Immature natural killer cell (primary cell): ENCODE data around the gene IGSF5. TPM values are rescaled to one million over a fixed set of nuclear protein-coding genes. Genes with fewer than 3 reads are reported as not detected.
"Not testable (repeated sequence)": the region's sequence is repeated elsewhere in the genome, so short reads cannot be mapped to it uniquely, and the experiment has no call there.

Experiments used
- DNase-seq, 3 donors: peaks; one replicate each; pipeline ENCODE4 v3.0.0; 2022; ENCODE audit warnings: mixed read lengths in 1 of 3
- H3K27ac Mint-ChIP-seq, 6 donors: one replicate each; pipeline ENCODE4 v1.8.0; 2020; ENCODE audit warnings: mixed read lengths in 6 of 6, mild to moderate bottlenecking in 5 of 6, inconsistent platforms in 4 of 6, moderate library complexity in 3 of 6
- H3K27me3 Mint-ChIP-seq, 3 donors: one replicate each; pipeline ENCODE4 v1.8.0; 2020 to 2021; ENCODE audit warnings: low read depth in 3 of 3, mild to moderate bottlenecking in 3 of 3, mixed read lengths in 3 of 3, moderate library complexity in 3 of 3, inconsistent platforms in 1 of 3
- H3K36me3 Mint-ChIP-seq, 3 donors: one replicate each; pipeline ENCODE4 v1.8.0; 2020; ENCODE audit warnings: mixed read lengths in 3 of 3, inconsistent platforms in 2 of 3, mild to moderate bottlenecking in 2 of 3
- H3K4me1 Mint-ChIP-seq, 2 donors: one replicate each; pipeline ENCODE4 v1.8.0; 2020; ENCODE audit warnings: inconsistent platforms in 2 of 2, mild to moderate bottlenecking in 2 of 2, mixed read lengths in 2 of 2, moderate library complexity in 1 of 2
- H3K4me3 Mint-ChIP-seq, 5 donors: one replicate each; pipeline ENCODE4 v1.8.0; 2020; ENCODE audit warnings: mild to moderate bottlenecking in 5 of 5, mixed read lengths in 5 of 5, inconsistent platforms in 3 of 5, moderate library complexity in 3 of 5
- H3K9me3 Mint-ChIP-seq, 6 donors: one replicate each; pipeline ENCODE4 v1.8.0; 2020; ENCODE audit warnings: mild to moderate bottlenecking in 6 of 6, mixed read lengths in 6 of 6, inconsistent platforms in 4 of 6, moderate library complexity in 3 of 6
- polyA plus RNA-seq, 3 donors: library from polyadenylated mRNA; unstranded; fragments of 300-500 nt; fragmentation: Illumina TruSeq; gene quantifications; one replicate each; pipeline ENCODE4 v1.2.3, GENCODE V29; 2021

Gene IGSF5
- not detected for polyA plus RNA-seq

DNA sequence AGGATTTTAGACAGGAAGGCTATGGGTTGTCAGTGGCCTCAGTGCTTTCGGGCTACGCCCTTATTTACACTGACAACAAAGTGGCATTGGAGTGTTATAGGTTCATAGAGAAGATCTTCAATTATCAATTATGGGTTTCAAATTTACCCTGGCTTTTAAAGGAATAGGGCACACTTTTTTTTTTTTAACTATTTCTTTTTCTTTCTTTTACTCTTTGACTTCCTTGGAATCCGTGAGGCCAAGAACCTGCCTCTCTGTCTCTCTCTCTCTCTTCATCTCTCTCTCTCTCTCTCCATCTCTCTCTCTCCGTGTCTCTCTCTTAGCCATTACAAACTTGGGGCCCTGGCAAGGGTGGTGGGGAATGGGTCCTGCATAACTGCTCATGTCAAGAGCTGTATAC is at the start of gene IGSF5:
Gene IGSF5 (plus strand): TSS at position 301 of the 400 bp plus-strand sequence. CDS start 327 bp downstream, outside the sequence.
- H3K4me1 Mint-ChIP-seq, H3K27me3 Mint-ChIP-seq, H3K27ac Mint-ChIP-seq, DNase-seq, H3K9me3 Mint-ChIP-seq, H3K4me3 Mint-ChIP-seq, H3K36me3 Mint-ChIP-seq: not testable (repeated sequence)

DNA sequence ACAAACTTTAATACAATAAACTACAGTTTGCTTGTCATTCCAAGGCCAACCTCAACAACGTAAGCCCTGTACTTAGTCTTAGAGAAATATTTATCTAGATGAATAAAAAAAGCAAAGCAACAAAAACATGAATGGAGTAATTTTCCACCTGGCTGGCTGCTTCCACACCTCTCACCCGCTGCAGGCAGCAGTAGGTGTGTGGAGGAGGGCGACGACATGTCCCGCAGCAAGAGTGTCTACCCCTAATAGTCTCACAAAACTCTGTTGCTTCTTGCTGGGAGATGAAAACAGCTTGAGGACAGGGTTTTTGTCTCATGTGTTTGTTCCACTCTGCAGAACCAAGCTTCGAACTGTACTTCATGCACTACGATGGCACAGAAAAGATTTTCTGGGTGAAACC is 48.8 kb upstream of the IGSF5 start:
- no peaks in the 10 kb centered on the region for H3K4me1 Mint-ChIP-seq
- H3K9me3 Mint-ChIP-seq = peaks cover 0 to 4% (median 0%) of the 10 kb centered on the region in 6 donors
- DNase-seq = no peak
- no peaks in the 10 kb centered on the region for H3K36me3 Mint-ChIP-seq
- H3K27me3 Mint-ChIP-seq = peaks cover 3 to 7% (median 4%) of the 10 kb centered on the region in 3 donors
- no peak overlapping the region for H3K4me3 Mint-ChIP-seq
- no peak overlapping the region for H3K27ac Mint-ChIP-seq

DNA sequence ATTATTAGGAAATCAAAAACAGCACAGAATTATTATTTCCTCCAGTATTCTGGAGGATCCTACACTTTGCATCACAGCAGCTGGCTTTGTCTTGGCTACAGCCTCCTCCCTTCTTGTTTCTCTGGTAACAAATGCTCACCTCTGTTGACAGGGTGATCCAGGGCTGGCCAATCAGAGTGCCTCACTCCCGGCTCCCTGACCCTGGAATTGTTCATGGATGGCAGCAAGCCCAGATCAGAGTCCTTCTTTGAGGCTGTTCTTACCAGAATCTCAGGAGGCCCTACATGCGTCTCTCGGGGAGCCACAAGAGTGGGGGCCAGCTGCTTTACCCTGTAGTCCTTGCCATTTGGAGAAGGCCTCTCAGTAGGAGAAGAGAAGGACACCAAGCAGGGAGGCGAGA is 48.4 kb upstream of the IGSF5 start:
- H3K27me3 Mint-ChIP-seq = peaks cover 3 to 7% (median 4%) of the 10 kb centered on the region in 3 donors
- no peak overlapping the region for H3K4me3 Mint-ChIP-seq
- H3K9me3 Mint-ChIP-seq = peaks cover 0 to 4% (median 0%) of the 10 kb centered on the region in 6 donors
- no peak for DNase-seq
- H3K27ac Mint-ChIP-seq = no peak overlapping the region
- H3K4me1 Mint-ChIP-seq = no peaks in the 10 kb centered on the region
- no peaks in the 10 kb centered on the region for H3K36me3 Mint-ChIP-seq

DNA sequence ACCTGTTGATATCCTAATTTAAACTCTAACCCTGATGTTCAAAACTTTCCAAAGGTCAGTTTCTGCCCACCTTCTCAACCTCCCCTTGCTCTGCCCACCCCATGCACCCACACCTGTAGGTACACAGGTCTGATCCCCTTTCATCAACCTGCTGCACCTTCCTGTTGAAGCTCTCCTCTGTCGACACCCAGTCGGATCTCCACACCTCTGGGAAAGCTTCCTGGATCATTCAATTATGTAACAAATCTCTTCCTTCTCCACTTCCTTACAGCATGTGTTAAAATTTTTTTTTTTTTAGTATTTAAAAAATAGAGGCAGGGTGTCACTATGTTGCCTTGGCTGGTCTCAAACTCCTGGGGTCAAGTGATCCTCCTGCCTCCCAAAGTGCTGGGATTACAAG is 44.7 kb upstream of the IGSF5 start:
- H3K9me3 Mint-ChIP-seq = peaks cover 0 to 8% (median 1%) of the 10 kb centered on the region in 6 donors
- H3K36me3 Mint-ChIP-seq = no peaks in the 10 kb centered on the region
- no peak for DNase-seq
- no peak overlapping the region for H3K4me3 Mint-ChIP-seq
- H3K27ac Mint-ChIP-seq = no peak overlapping the region
- peaks cover 0 to 6% (median 0%) of the 10 kb centered on the region in 3 donors for H3K27me3 Mint-ChIP-seq
- H3K4me1 Mint-ChIP-seq = no peaks in the 10 kb centered on the region

DNA sequence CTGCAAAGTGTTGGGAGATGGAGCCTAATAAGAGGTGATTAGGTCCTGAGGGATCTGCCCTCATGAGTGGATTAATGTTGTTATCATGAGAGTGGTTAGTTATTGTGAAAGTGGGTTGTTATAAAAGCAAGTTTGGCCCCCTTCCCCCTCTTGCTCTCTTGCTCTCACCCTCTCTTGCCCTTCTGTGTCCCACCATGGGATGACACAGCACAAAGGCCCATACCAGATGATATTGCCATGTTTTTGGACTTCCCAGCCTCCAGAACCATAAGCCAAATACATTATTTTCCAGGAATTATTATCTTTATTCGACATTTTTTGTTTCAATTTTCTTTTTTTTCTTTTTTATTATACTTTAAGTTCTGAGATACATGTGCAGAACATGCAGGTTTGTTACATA is 41.4 kb upstream of the IGSF5 start:
- Mint-ChIP-seq H3K27me3 (peaks cover 0 to 6% (median 1%) of the 10 kb centered on the region in 3 donors), H3K4me3 (no peak overlapping the region), H3K36me3 (no peaks in the 10 kb centered on the region), H3K9me3 (peaks cover 0 to 8% (median 1%) of the 10 kb centered on the region in 6 donors), H3K4me1 (no peaks in the 10 kb centered on the region), H3K27ac (no peak overlapping the region)
- DNase-seq = no peak

DNA sequence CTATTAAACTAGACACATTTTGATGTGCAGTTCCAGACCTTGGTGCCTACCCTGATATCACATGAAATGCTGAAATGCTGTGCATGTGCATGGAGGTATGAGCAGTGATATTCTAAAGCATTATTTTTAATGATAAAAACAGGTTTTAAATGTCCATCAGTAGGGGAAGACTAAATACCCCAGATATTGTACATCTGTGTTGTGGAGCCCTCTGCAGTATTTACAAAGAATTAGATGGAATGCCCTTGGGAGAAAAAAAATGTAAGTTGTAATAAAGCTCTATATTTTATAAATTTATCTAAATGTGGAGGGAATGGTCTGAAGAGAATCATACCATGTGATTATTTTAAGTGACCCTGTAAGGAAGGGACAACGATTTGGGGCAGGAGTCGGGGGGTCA is 39.1 kb upstream of the IGSF5 start:
- Mint-ChIP-seq H3K4me3 (no peak overlapping the region), H3K27me3 (peaks cover 0 to 1% (median 1%) of the 10 kb centered on the region in 3 donors), H3K9me3 (peaks cover 0 to 8% (median 1%) of the 10 kb centered on the region in 6 donors), H3K27ac (no peak overlapping the region), H3K4me1 (no peaks in the 10 kb centered on the region), H3K36me3 (no peaks in the 10 kb centered on the region)
- DNase-seq = no peak

DNA sequence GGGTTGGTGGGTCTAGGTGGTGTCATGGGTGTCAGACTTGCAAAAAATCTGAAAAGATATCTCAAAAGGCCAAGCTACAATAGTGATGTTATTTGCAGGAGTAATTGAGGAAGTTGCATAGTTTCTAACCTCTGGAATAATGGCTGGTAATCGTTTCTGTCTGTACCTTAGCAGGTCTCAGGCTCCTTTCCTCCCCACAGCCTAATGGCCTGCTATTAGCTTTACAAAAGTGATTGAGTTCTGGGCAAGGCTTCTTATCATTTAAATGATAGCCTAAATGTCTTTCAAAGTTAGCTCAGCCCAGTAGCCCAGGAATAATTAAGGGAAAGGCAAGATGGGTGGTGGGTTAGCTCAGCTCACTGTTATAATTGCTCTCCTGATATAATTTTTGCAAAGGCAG is 37.7 kb upstream of the IGSF5 start:
- no peaks in the 10 kb centered on the region for H3K36me3 Mint-ChIP-seq
- no peak overlapping the region for H3K4me3 Mint-ChIP-seq
- peaks cover 0 to 1% (median 1%) of the 10 kb centered on the region in 3 donors for H3K27me3 Mint-ChIP-seq
- no peak for DNase-seq
- H3K4me1 Mint-ChIP-seq = no peaks in the 10 kb centered on the region
- peaks cover 0 to 8% (median 1%) of the 10 kb centered on the region in 6 donors for H3K9me3 Mint-ChIP-seq
- H3K27ac Mint-ChIP-seq = no peak overlapping the region

DNA sequence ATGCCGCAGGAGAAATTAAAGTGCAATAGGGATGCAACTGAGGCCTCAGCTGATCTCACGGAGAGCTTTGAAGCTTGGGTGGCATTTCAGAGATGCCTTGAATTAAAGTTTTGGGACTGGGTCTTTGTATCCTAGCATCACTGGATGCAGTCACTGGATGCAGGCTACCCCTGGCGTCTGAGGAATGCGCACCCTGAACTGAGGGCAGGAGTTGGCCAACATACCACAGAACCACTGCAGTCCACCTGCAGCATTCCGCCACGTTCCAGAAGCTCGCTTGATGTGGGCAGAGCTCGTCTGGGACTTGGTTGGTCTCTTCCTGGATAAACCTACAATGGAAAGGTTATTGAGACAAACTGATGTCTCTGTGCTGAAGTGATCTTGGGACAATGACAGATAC is 34.1 kb upstream of the IGSF5 start:
- H3K9me3 Mint-ChIP-seq = no peaks in the 10 kb centered on the region
- DNase-seq = no peak
- no peak overlapping the region for H3K4me3 Mint-ChIP-seq
- H3K27ac Mint-ChIP-seq = no peak overlapping the region
- H3K27me3 Mint-ChIP-seq = peaks cover 0 to 4% (median 0%) of the 10 kb centered on the region in 3 donors
- H3K36me3 Mint-ChIP-seq = no peaks in the 10 kb centered on the region
- no peaks in the 10 kb centered on the region for H3K4me1 Mint-ChIP-seq

DNA sequence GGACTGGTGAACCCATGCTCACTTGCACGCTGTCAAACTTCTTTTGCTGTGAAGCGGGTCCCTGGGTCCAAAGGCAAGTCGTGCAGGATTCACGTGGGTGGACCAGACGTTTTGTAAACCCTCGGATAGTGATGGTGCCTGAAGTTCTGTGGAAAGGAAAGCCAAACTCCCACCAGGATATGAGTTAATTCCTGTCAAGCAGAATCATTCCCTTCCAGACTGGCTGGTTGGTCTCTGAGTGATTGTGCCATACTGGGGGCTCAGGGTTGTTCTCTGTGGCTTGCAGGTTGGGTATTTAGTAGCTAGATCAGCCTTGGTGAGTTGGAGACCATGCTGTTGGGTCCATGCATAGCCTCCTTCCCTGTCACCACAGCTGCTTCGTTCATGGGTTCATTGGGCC is 32.7 kb upstream of the IGSF5 start:
- Mint-ChIP-seq H3K4me3 (no peak overlapping the region), H3K4me1 (no peaks in the 10 kb centered on the region)

DNA sequence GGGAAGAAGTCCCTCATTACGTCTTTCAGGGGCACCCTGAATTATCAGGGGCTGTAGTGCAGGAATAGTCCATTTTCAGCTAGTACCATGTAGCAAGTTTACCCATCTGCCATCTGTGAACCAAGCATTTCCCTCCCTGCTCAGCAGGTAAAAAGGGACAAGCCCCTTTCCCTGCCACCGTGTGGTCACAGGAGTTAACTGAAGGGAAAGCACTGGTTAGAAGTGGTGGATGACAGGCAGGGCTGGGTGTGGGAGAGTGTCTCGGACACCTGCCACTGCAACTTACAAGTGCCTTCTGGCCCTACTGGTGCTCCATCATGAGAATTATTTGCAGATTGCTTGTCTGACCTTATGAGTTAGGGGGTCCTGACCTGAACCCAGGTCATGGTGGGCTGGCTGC is 32.0 kb upstream of the IGSF5 start:
- no peak overlapping the region for H3K4me3 Mint-ChIP-seq
- H3K27me3 Mint-ChIP-seq = peaks cover 0 to 6% (median 0%) of the 10 kb centered on the region in 3 donors
- H3K36me3 Mint-ChIP-seq = no peaks in the 10 kb centered on the region
- no peak overlapping the region for H3K27ac Mint-ChIP-seq
- no peak for DNase-seq
- H3K9me3 Mint-ChIP-seq = no peaks in the 10 kb centered on the region
- no peaks in the 10 kb centered on the region for H3K4me1 Mint-ChIP-seq

More for the DNA sequence above, 32.7 kb upstream of the IGSF5 start:
- no peaks in the 10 kb centered on the region for H3K9me3 Mint-ChIP-seq
- DNase-seq = no peak
- H3K27ac Mint-ChIP-seq = no peak overlapping the region
- H3K36me3 Mint-ChIP-seq = no peaks in the 10 kb centered on the region
- H3K27me3 Mint-ChIP-seq = peaks cover 0 to 6% (median 0%) of the 10 kb centered on the region in 3 donors

DNA sequence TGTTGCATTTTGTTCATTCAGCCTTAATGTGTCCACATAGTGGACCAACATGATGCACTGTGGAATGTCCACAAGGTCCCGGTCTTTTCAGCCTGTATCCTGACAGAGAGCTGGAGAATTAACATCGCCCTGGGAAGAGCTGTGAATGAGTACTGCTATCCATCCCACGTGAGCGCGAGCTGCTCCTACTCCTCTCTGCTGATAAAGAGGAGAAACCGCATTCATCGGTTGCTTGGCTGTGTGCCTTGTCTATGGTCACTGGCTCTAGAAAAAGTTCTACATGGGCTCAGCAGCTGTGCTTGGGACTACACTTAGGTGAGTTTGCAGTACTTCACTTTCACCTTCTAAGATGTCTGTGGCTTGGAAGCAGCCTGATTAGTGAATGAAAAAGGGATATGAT is 31.1 kb upstream of the IGSF5 start:
- DNase-seq = no peak
- Mint-ChIP-seq H3K27me3 (peaks cover 0 to 6% (median 0%) of the 10 kb centered on the region in 3 donors), H3K4me1 (no peaks in the 10 kb centered on the region), H3K9me3 (no peaks in the 10 kb centered on the region), H3K4me3 (no peak overlapping the region), H3K27ac (no peak overlapping the region), H3K36me3 (no peaks in the 10 kb centered on the region)

DNA sequence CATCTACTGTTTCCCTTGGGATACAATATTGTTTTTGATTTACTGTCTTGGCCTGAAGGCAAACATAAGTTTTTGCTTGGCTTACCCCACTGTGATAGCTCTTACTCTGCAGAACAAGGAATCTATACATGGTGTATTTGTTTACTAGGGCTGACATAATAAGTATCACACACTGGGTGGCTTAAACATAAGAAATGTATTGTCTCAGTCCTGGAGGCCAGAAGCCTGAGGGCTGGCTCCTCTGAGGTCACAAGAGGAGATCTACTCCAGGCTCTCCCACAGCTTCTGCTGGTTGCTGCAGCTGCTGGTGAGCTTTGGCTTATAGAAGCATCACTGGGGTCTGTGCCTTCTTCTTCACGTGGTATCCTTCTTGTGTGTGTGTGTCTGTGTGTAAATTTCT is 30.7 kb upstream of the IGSF5 start:
- H3K27me3 Mint-ChIP-seq = peaks cover 0 to 6% (median 0%) of the 10 kb centered on the region in 3 donors
- DNase-seq = no peak
- no peaks in the 10 kb centered on the region for H3K4me1 Mint-ChIP-seq
- no peak overlapping the region for H3K27ac Mint-ChIP-seq
- H3K9me3 Mint-ChIP-seq = no peaks in the 10 kb centered on the region
- H3K4me3 Mint-ChIP-seq = no peak overlapping the region
- no peaks in the 10 kb centered on the region for H3K36me3 Mint-ChIP-seq

DNA sequence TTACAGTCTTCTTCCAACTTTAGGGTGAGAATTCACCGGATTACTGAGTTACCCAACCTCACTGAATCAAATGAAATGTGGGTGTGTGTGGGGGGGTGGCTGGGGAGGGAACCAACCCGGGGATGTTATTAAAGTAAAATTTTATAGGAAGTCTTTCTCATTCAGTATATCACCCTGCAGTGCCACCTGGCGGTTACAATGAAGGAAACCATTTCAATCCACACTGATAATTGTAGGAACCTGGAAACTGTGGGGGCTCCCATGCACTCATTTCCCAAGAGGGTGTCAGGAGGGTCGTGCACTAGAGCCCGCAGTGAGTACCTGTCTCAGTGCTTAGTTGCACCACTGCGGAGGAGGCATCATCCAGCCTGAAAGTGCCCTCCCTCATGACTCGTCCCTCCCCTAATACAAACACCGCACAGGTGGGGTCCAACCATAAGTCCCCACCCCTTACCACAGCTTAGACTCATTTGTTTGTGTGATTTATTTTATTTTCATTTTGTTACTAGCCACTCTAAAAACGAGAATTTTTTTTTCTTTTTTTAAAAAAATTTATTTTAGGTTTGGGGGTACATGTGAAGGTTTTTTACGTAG is 29.1 kb upstream of the IGSF5 start:
- Mint-ChIP-seq H3K4me3 (no peak overlapping the region), H3K9me3 (no peaks in the 10 kb centered on the region), H3K36me3 (no peaks in the 10 kb centered on the region), H3K27me3 (peaks cover 0 to 6% (median 0%) of the 10 kb centered on the region in 3 donors), H3K27ac (no peak overlapping the region), H3K4me1 (no peaks in the 10 kb centered on the region)
- no peak for DNase-seq

DNA sequence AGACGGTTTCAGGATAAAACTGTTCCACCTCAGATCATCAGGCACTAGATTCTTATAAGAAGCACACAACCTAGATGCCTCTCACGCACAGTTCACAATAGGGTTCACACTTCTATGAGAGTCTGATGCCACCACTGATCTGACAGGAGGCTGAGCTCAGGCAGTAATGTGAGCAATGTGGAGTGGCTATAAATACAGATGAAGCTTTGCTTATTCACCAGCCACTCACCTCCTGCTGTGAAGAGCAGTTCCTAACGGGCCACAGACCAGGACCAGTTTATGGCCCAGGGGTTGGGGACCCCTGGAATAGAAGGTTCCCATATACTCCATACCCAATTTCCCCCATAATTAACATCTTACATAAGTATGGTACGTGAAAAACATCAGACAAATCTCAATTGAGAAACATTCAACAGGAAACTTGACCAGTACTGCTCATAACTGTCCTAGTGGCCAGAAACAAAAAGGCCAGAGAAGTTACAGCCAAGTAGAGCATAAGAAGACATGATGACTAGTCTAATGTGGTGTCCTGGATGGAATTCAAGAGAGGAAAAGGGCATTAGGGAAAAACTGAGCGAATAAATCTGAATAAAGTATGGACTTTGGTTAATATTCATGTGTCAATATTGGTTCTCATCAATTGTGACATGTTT is 24.7 kb upstream of the IGSF5 start:
- peaks cover 2 to 4% (median 3%) of the 10 kb centered on the region in 3 donors for H3K27me3 Mint-ChIP-seq

DNA sequence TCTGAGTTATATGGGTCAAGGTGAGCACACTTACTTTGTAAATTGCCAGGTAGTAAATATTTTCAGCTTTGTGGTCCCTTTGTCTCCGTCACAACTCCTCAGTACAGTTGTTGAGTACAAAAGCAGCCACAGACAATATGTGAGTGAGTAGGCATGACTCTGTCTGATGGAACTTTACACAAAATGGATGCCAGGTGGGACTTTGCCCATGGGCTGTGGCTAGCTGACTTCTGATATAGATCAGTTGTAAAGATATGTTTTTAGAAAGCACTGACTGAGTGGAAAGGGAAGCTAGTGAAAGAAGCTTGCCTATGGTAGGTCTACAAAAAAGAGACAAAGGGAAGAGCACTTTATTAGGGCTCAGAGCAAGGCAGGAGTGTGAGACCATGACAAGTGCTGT is 23.1 kb upstream of the IGSF5 start:
- Mint-ChIP-seq H3K4me3 (no peak overlapping the region), H3K4me1 (no peaks in the 10 kb centered on the region), H3K27ac (no peak overlapping the region), H3K9me3 (no peaks in the 10 kb centered on the region), H3K36me3 (no peaks in the 10 kb centered on the region), H3K27me3 (peaks cover 2 to 3% (median 3%) of the 10 kb centered on the region in 3 donors)
- DNase-seq = no peak

More for the DNA sequence above, 24.7 kb upstream of the IGSF5 start:
- Mint-ChIP-seq H3K36me3 (no peaks in the 10 kb centered on the region), H3K4me3 (no peak overlapping the region), H3K9me3 (no peaks in the 10 kb centered on the region), H3K4me1 (no peaks in the 10 kb centered on the region), H3K27ac (no peak overlapping the region)
- no peak for DNase-seq
